Measurements from ENCODE around the gene SSH2.

The SSH2 gene

DNA sequence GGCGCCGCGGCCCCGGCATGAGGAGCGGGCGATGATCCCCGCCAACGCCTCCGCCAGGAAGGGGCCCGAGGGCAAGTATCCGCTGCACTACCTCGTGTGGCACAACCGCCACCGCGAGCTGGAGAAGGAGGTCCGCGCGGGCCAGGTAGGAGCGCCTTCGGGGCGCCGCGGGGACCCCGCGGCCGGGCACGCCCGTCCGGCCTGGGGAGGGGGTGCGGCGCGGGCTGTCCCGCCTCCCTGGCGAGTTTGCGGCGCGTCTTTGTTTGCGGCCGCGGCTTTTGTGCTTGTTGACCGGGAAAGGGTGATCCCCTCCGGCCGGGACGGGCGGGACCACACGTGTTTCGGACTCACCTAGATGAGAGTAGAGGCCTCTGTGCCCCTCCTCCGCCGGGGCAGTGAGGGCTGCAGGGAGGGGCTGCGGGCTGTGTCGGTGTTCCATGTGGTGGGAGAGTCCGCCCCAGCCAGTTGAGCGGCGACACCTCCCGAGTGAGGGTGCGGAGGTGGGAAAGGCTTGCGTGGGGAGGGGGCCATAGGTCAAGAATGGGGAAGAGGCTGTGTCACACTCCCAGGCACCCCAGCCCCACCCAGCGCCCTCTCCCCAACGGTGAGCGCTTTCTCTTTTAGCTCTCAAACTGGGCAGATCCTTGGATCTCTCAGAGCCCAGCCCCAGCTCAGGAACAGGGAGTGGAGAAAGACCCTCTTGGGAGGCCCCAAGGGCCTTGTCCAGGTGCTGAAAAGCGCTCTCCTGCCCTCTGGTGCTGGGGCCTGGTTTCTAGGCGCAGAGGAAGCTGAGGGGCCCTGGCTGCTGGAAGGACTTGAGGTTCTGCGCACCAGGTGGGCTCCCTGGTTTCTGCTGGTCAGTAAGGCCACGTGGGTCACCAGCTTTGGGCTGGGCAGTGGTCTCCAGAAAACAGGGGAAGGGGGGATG, 336.2 kb downstream of the SSH2 start:
- peak overlapping the region; percentile 71 for H3K4me3 Mint-ChIP-seq
- H3K36me3 Mint-ChIP-seq, result no peaks in the 10 kb centered on the region
- peak; percentile 60 for DNase-seq
- H3K27me3 Mint-ChIP-seq, result peaks cover 17% of the 10 kb centered on the region
- no peak overlapping the region for H3K27ac Mint-ChIP-seq
- no peaks in the 10 kb centered on the region for H3K9me3 Mint-ChIP-seq
- peaks cover 38% of the 10 kb centered on the region for H3K4me1 Mint-ChIP-seq
- CTCF ChIA-PET, result interaction anchor here (0.7 to 5.0 kb wide), 9 partner anchors 8 to 224 kb away, joined by 3 to 48 read pairs (median 14); partner anchors contain the start of genes ABHD15, CORO6 and TP53I13

DNA sequence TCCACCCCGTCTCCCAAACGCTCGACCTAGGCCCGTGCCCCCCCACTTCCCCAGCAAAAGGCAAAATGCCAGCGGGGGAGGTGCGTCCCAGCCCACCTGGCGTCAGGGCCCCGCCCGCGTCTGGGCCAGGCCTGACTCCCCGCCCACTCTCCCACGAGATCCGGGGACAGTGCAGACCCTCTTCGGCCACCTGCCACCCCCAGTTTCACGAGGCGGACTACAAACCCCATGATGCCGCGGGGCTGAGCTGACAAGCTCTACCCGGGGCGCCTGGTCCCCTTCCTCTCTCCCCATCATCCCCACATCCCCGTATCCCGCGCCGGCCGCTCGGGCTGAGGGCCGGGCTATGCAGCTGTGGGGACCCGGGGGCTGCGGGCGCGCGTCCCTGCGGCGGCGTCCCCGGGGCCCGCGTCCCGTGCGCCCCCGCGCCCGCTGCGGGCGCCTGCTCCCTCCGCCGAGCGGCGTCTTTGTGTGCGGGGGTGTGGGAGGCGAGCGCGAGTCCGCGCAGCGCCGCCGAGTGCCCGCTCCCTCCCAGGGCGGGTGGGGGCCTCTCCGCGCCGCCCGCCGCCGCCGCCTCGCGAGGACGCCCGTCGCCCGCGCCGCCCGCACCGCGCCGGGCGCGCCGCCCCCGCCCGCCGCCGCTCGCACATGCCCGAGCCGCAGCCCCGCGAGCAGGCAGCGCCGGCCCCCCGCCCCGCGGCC, 337.0 kb downstream of the SSH2 start, which contains the start of gene ANKRD13B:
Gene ANKRD13B, plus strand, starts transcription at position 283 of the 702 bp plus-strand sequence. CDS start 490 bp downstream, outside the sequence.
- no peaks in the 10 kb centered on the region for H3K9me3 Mint-ChIP-seq
- peaks cover 3% of the 10 kb centered on the region for H3K36me3 Mint-ChIP-seq
- H3K4me1 Mint-ChIP-seq, result peaks cover 41% of the 10 kb centered on the region
- peak within 1 kb of the TSS; percentile 80 for H3K4me3 Mint-ChIP-seq
- CTCF ChIA-PET, result interaction anchor here (0.9 to 5.0 kb wide), 7 partner anchors 9 to 223 kb away, joined by 3 to 48 read pairs (median 23); partner anchors contain the start of genes ABHD15, CORO6 and TP53I13
- peaks cover 10% of the 10 kb centered on the region for H3K27me3 Mint-ChIP-seq
- peak within 1 kb of the TSS; percentile 19 for H3K27ac Mint-ChIP-seq
- DNase-seq, result peak; percentile 65

DNA sequence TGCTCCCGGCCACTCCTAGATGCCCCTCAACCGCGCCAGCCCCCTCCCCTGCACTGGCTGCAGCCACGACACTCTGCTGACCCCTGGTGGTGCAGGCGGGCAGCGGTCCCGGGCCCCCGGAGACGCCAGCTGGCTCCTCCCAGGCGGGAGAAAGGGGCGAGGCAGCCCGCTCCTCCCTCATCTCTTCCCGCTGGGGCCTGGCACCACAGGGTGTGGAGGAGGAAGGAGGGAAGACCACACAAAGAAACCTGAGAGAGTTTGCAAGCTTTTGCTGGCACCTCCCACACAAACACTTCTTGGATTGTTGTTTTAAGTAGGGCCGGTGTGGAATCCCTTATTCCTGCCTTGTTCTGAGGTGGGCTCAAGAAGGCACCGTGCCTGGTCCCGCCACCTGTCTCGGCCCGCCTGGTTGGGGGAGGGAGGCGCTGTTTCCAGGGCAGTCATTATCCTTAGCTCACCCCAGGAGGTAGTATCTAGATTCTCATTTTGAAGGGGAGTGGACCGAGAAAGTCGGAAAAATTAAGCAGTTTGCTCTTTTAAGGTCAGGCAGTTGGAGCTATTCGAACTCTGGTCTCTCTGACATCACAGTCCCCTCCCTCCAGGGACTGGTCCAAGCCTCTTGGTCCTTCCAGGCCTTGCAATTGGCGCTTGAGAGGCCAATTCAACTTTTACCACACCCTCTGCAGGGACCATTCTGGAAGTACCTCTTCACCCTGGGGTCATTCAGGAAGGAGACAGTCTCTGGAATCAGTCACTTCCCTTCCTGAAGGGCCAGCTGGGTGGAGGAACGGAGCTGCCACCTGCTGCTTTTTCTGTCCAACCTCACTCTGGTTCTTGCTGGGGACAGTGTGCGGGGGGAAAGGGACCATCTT, 338.1 kb downstream of the SSH2 start:
- H3K27me3 Mint-ChIP-seq, result peaks cover 7% of the 10 kb centered on the region
- no peaks in the 10 kb centered on the region for H3K9me3 Mint-ChIP-seq
- H3K4me1 Mint-ChIP-seq, result peaks cover 51% of the 10 kb centered on the region
- CTCF ChIA-PET, result interaction anchor here (0.7 to 5.0 kb wide), 14 partner anchors 8 to 501 kb away, joined by 3 to 48 read pairs (median 8); partner anchors contain the start of genes ABHD15, CORO6 and TP53I13
- peaks cover 3% of the 10 kb centered on the region for H3K36me3 Mint-ChIP-seq
- peak overlapping the region; percentile 80 for H3K4me3 Mint-ChIP-seq
- H3K27ac Mint-ChIP-seq, result peak overlapping the region; percentile 77
- DNase-seq, result peak; percentile 87

DNA sequence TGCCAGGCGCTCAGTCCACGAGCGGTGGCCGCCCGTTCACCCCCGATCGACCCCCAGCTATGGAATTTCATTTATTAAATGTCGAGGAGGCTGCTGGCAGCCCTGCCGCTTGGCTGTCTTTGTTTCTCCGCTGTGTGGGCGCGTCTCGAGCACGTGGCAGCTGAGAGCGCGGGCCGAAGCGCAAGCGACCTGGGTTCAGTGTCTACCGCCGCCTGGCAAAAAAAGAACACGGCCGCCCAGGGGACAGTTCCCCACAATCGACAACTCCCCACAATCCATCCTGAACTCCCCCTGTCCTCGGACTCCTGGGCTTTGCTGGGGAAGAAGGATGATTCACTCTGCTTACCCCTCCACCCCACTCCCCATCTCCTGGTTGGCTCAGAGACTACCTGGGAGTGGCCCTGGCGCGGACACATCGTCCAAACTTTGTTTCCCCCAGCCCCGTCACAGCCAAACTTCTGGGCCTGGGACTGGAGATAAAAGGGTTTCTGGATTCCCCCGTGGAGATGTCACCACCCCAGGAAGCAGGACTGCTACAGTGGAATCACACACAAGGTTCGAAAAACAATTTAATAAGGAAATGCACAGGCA, 338.8 kb downstream of the SSH2 start:
- Mint-ChIP-seq H3K36me3 (peaks cover 3% of the 10 kb centered on the region), H3K4me1 (peaks cover 59% of the 10 kb centered on the region), H3K27ac (peak overlapping the region; percentile 77), H3K27me3 (peaks cover 7% of the 10 kb centered on the region), H3K9me3 (no peaks in the 10 kb centered on the region), H3K4me3 (peak overlapping the region; percentile 80)
- DNase-seq, result peak; percentile 49
- CTCF ChIA-PET, result interaction anchor here (0.7 to 5.0 kb wide), 14 partner anchors 8 to 502 kb away, joined by 3 to 48 read pairs (median 8); partner anchors contain the start of genes ABHD15, CORO6 and TP53I13

DNA sequence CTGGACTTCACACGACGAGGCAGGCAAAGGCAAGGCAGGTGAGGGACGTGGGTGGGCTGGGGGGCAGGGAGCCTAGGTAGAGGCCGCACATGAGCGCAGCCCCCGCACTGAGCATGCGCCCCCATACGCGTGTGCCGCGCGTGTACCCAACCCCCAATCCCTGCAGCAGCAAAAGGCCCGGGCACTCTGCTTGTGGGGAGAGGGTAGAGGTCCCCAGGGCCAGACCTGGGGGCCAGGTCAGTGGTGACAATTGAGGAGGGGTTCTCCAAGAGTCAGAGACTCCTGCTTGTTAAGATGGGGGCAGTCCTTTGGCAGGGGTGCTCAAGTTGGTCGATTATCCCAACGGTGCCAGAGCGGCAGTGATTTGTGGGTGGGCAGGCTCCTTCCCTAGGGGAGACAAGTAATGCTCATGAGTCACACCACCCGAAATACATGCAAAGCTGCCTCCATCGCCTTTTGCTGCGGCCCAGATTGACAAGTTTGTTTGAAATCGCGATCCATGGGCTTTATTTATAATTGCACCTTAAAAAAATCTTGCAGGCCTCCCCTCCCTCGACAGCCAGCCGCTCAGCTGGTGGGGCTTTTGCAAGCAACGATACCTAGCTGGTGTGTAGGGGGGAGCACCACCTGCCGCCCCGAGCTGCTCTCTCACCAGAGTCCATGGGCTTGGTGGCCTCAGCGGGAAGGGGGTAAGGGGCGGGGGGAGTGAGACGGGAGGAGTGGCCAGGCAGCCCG, 339.4 kb downstream of the SSH2 start:
- H3K9me3 Mint-ChIP-seq, result no peaks in the 10 kb centered on the region
- peaks cover 7% of the 10 kb centered on the region for H3K27me3 Mint-ChIP-seq
- H3K4me3 Mint-ChIP-seq, result peak overlapping the region; percentile 80
- CTCF ChIA-PET, result interaction anchor here (1.1 to 5.0 kb wide), 8 partner anchors 10 to 220 kb away, joined by 5 to 48 read pairs (median 12); partner anchors contain the start of genes ABHD15, CORO6 and TP53I13
- H3K27ac Mint-ChIP-seq, result peak overlapping the region; percentile 89
- H3K4me1 Mint-ChIP-seq, result peaks cover 65% of the 10 kb centered on the region
- DNase-seq, result peak; percentile 39
- H3K36me3 Mint-ChIP-seq, result peaks cover 3% of the 10 kb centered on the region

DNA sequence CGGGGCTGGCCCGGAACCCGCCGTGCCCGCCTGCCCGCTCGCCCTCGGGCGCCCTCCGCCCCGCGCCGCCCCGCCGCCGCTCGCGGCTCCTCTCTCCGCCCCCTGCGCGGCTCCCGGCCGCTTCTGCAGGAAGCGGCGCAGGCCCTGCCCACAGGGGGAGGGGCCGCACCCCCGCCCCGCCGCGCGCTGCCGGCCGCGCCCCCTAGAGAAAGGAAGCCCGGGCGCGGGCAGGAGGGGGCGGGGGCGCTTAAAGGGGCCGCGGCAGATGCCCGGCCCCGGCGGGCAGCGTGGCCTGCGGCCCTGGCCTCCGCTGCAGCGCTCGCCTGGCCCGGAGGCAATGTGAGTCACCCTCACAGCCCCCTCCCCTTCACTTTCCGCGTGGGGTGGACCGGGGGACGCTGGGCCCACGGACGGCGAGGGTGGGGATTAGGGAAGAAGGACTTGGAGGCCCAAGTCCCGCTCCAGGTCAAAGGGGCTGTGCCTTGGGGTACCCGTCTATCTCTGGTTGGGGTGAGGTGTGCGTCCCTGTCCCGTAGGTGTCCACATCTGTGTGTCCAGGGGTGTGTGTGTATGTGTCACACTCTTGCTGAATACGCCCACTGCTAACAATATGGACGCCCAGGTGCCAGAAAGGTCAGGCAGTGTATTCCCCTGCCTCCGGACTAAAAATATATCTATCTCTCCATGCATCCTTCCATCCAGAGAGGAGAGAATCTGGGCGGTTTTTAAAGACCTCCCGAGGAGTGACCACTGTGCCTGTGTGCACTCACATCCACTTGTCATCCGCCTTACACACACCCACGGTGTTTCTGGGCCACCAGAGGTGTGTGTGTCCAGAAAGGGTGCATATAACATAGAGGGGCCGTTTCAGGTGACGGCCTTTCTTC, 340.3 kb downstream of the SSH2 start, which contains the start of gene GIT1:
Gene GIT1, minus strand, starts transcription at position 125 of the 887 bp plus-strand sequence. CDS start 270 bp downstream, outside the sequence.
- Mint-ChIP-seq H3K4me3 (peak within 1 kb of the TSS; percentile 93), H3K27me3 (peaks cover 7% of the 10 kb centered on the region), H3K27ac (peak within 1 kb of the TSS; percentile 89), H3K36me3 (peaks cover 3% of the 10 kb centered on the region), H3K9me3 (no peaks in the 10 kb centered on the region), H3K4me1 (peaks cover 73% of the 10 kb centered on the region)
- CTCF ChIA-PET, result interaction anchor here (1.6 to 5.0 kb wide), 2 partner anchors 9 to 28 kb away, joined by 9 to 48 read pairs; no protein-coding TSS in a partner anchor
- DNase-seq, result peak; percentile 87

DNA sequence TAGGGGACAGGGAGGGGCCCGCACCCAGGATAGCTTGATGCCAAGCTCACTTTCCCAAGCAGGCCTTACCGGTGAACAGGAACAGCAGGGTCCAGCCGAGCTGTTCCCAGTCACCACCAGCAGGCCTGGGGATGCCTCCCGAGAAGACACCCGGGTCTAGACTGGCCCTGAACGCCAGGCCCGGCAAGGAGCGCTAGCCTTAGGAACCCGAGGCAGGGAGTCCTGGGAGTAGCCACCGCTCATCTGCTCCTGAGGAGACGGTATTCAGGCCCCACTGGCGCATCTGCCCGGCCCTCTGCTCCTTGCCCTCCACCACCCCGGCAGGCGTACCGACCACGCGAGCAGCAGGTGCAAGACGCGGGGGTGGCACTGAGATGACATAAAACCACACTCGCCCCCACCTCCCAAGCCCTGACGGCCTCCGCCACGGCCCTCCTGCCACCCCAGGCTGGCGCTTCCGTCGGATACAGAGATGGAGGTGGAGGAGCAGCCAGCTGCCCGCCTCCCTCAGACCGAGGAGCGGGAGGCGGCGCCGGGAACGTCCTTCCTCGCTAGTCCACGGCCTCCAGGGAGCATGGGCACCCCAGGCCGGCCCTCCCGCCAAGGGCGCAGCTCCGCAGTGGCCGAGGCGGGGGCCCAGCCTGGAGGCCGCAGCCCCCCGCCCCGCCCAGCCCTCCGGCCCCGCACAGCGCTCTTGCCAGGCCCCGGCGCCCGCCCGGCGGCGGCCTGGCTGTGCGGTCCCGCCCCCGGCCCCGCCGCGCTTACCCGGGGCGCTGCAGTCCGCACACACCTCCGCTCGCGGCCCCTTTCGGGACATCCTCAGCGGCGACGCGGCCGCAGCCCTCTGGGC, 341.2 kb downstream of the SSH2 start:
- CTCF ChIA-PET, result interaction anchor here (0.9 to 1.8 kb wide), 7 partner anchors 9 to 433 kb away, joined by 3 to 9 read pairs (median 4); no protein-coding TSS in a partner anchor
- peak overlapping the region; percentile 66 for H3K27ac Mint-ChIP-seq
- H3K4me3 Mint-ChIP-seq, result peak overlapping the region; percentile 93
- peaks cover under 1% of the 10 kb centered on the region for H3K27me3 Mint-ChIP-seq
- peaks cover 4% of the 10 kb centered on the region for H3K36me3 Mint-ChIP-seq
- peak; percentile 64 for DNase-seq
- peaks cover 77% of the 10 kb centered on the region for H3K4me1 Mint-ChIP-seq
- H3K9me3 Mint-ChIP-seq, result no peaks in the 10 kb centered on the region

DNA sequence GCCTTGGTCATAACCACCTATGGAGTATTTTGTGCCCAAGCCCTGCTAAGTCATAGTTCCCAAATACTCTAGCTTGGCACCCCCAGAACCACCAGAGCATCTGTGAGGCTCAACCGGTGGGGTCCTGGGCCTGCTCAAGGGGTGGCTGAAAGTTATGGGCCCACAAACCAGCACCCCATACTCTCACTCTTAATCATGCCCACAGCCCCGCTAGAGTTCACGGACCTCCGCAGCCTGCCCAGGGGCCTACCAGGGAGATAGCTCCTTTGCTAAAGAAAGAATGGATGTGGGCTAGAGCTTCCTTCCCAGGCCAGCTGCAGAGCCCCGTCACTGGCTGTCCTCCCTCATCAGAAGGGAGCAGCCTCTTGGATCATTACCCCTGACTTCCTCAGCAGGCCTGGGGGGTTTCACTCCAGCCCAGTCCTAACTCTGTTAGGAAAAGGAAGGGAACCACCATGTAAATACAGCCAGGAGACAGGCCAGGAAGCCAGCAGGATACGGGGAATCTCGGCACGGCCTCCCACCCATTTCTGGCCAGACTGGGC, 341.9 kb downstream of the SSH2 start:
- DNase-seq, result no peak
- H3K9me3 Mint-ChIP-seq, result no peaks in the 10 kb centered on the region
- H3K4me3 Mint-ChIP-seq, result peak overlapping the region; percentile 93
- peak overlapping the region; percentile 85 for H3K27ac Mint-ChIP-seq
- CTCF ChIA-PET, result interaction anchor here (0.8 to 1.8 kb wide), 8 partner anchors 9 to 433 kb away, joined by 3 to 9 read pairs (median 4); no protein-coding TSS in a partner anchor
- peaks cover 81% of the 10 kb centered on the region for H3K4me1 Mint-ChIP-seq
- H3K27me3 Mint-ChIP-seq, result no peaks in the 10 kb centered on the region
- peaks cover 9% of the 10 kb centered on the region for H3K36me3 Mint-ChIP-seq

DNA sequence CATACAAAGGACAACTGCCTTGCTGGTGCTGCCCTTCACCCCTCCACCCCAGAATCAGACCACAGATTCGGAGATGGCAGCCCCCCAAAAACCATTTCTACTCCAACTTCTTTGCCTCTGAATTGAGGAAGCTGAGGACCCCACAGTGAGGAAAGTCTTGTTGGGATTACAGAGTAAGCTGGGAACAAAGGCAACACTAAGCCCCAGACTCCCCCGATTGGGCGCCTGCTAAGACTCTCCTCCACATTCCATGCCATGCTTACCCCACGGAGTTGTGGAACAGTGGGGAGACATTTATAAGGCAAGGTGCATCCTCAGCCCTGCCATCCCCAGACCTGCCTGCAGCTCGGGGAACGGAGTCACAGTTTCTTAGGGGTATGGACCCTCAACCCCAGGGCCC, 342.4 kb downstream of the SSH2 start:
- H3K4me3 Mint-ChIP-seq, result peak overlapping the region; percentile 93
- no peaks in the 10 kb centered on the region for H3K27me3 Mint-ChIP-seq
- H3K9me3 Mint-ChIP-seq, result no peaks in the 10 kb centered on the region
- peaks cover 13% of the 10 kb centered on the region for H3K36me3 Mint-ChIP-seq
- peaks cover 77% of the 10 kb centered on the region for H3K4me1 Mint-ChIP-seq
- CTCF ChIA-PET, result interaction anchor here (0.8 to 1.8 kb wide), 8 partner anchors 8 to 434 kb away, joined by 3 to 7 read pairs (median 4); no protein-coding TSS in a partner anchor
- no peak for DNase-seq
- peak overlapping the region; percentile 85 for H3K27ac Mint-ChIP-seq

DNA sequence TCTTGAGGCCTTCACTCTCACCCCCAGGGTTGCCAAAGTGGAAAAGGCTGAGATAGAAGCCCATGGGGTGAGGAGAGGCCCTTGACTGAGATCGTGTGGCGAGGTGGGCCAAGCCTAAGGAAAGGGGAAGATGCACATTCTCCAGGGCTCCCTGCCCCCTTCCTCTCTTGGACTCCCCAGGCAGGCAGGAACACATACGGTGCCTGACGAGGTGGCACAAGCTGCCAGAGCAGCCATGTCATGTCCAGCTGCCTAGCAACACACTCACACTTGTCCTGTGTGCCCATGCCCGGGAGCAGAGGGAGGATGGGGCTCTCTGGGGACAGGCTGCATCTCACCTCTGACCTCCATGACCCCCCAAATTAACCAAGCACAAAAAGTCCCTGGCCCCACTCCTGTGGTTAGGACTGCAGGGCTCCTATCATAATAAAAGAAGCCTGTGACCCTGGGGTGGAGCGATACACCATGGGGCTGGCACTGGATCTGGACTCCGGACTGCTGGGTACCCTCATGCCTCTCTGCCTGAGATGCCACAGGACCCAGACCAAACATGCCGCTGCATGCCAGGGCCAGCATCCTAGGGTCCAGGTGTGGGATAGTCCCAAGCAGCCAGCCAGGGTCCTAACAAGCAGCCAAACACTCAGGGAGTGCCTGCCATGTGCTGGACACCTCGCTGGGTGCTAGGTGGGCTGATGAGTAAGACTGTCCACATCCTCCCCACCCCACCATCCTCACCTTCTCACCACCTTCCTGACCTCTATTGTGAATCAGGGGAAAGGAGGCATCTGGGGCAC, 343.2 kb downstream of the SSH2 start:
- H3K27ac Mint-ChIP-seq, result peak overlapping the region; percentile 11
- H3K9me3 Mint-ChIP-seq, result no peaks in the 10 kb centered on the region
- CTCF ChIA-PET, result interaction anchor here (0.8 to 1.9 kb wide), 6 partner anchors 7 to 217 kb away, joined by 3 to 7 read pairs (median 4); no protein-coding TSS in a partner anchor
- H3K4me3 Mint-ChIP-seq, result peak overlapping the region; percentile 93
- peaks cover 21% of the 10 kb centered on the region for H3K36me3 Mint-ChIP-seq
- no peak for DNase-seq
- H3K27me3 Mint-ChIP-seq, result no peaks in the 10 kb centered on the region
- peaks cover 72% of the 10 kb centered on the region for H3K4me1 Mint-ChIP-seq

Measured in activated naive CD4-positive, alpha-beta T cell treated with anti-CD3 and anti-CD28 coated beads, Interleukin-2, amount 10 ng/mL, durations not matched to agents 7 days and 5 days (primary cell).